HEK293T (cell line): ENCODE results near the gene AKIP1.
A peak's percentile ranks its signal among the peaks of the same experiment; 100 is the strongest.

ENCODE experiments used
- CTCF ChIA-PET: fragments of 350-600 bp; formaldehyde crosslinking; extraction: SDS; loops from one replicate; lab custom pipeline; 2021; ENCODE audit warnings: antibody characterized with exemption, inconsistent platforms; lab: Yijun Ruan, JAX
- POLR2A ChIA-PET: fragments of 350-600 bp; formaldehyde crosslinking; extraction: SDS; loops from one replicate; lab custom pipeline; 2020; ENCODE audit warnings: antibody characterized with exemption, inconsistent platforms; lab: Yijun Ruan, JAX
- DNase-seq: peaks from one replicate; pipeline ENCODE4 v3.0.0; 2012; ENCODE audit warnings: mixed read lengths; ENCODE audit errors: extremely low spot score
- ARNT ChIP-seq: fragments of 450-650 bp; IDR thresholded peaks from 2 replicates; pipeline ENCODE4 v1.6.1; 2017; ENCODE audit warnings: mild to moderate bottlenecking
- BHLHE40 ChIP-seq: fragments of 450-650 bp; IDR thresholded peaks from 2 replicates; pipeline ENCODE4 v1.6.1; 2016; ENCODE audit warnings: mild to moderate bottlenecking, moderate library complexity, borderline replicate concordance
- CTBP1 ChIP-seq: fragments of 450-650 bp; IDR thresholded peaks from 2 replicates; pipeline ENCODE4 v1.6.1; 2016; ENCODE audit warnings: borderline replicate concordance
- ELF4 ChIP-seq: fragments of 450-650 bp; IDR thresholded peaks from 2 replicates; pipeline ENCODE4 v1.6.1; 2017; ENCODE audit warnings: antibody characterized with exemption
- FOXA1 ChIP-seq: fragments of 450-650 bp; IDR thresholded peaks from 2 replicates; pipeline ENCODE4 v1.6.1; 2016; ENCODE audit warnings: mild to moderate bottlenecking
- FOXK2 ChIP-seq: fragments of 450-650 bp; IDR thresholded peaks from 2 replicates; pipeline ENCODE4 v1.6.1; 2016; ENCODE audit warnings: mild to moderate bottlenecking
- FOXM1 ChIP-seq: fragments of 450-650 bp; IDR thresholded peaks from 2 replicates; pipeline ENCODE4 v1.6.1; 2017; ENCODE audit warnings: mild to moderate bottlenecking, borderline replicate concordance
- HDGF ChIP-seq: fragments of 450-650 bp; IDR thresholded peaks from 2 replicates; pipeline ENCODE4 v1.6.1; 2017; ENCODE audit warnings: antibody characterized with exemption, borderline replicate concordance
- L3MBTL2 ChIP-seq: fragments of 450-650 bp; conservative IDR thresholded peaks from 2 replicates; pipeline ENCODE4 v1.6.1; 2016; ENCODE audit warnings: mild to moderate bottlenecking
- LEF1 ChIP-seq: fragments of 450-650 bp; IDR thresholded peaks from 2 replicates; pipeline ENCODE4 v1.6.1; 2017; ENCODE audit warnings: mild to moderate bottlenecking, borderline replicate concordance
- NFRKB ChIP-seq: fragments of 450-650 bp; IDR thresholded peaks from 2 replicates; pipeline ENCODE4 v1.6.1; 2016; ENCODE audit warnings: mild to moderate bottlenecking, moderate library complexity
- PKNOX1 ChIP-seq: fragments of 450-650 bp; IDR thresholded peaks from 2 replicates; pipeline ENCODE4 v1.6.1; 2016
- SP1 ChIP-seq: fragments of 450-650 bp; IDR thresholded peaks from 2 replicates; pipeline ENCODE4 v1.6.1; 2017
- SUZ12 ChIP-seq: fragments of 450-650 bp; IDR thresholded peaks from 2 replicates; pipeline ENCODE4 v1.6.1; 2016; ENCODE audit warnings: mild to moderate bottlenecking
- TARDBP ChIP-seq: fragments of 450-650 bp; IDR thresholded peaks from 2 replicates; pipeline ENCODE4 v1.6.1; 2016
- ZNF384 ChIP-seq: fragments of 450-650 bp; IDR thresholded peaks from 2 replicates; pipeline ENCODE4 v1.6.1; 2016

Gene AKIP1

GRCh38 chr11:8961401-8961800 lies 50.4 kb downstream of the AKIP1 start:
- TF ChIP-seq HDGF = no peak
- ChIA-PET POLR2A (no interaction called here), CTCF (no interaction called here)
- DNase-seq = no peak

- ChIA-PET CTCF (no interaction called here), POLR2A (interaction anchor here (1.1 to 1.8 kb wide), 3 partner anchors 55 to 281 kb away, joined by 3 to 4 read pairs (median 3); no protein-coding TSS in a partner anchor)
- DNase-seq = no peak
- TF ChIP-seq L3MBTL2 = no peak
- TF ChIP-seq ARNT = no peak
- TF ChIP-seq HDGF = no peak
- no peak for TF ChIP-seq FOXK2
- TF ChIP-seq FOXM1 = no peak
- TF ChIP-seq SP1 = no peak
- no peak for TF ChIP-seq TARDBP
- TF ChIP-seq ELF4 = no peak
- TF ChIP-seq NFRKB = no peak
- TF ChIP-seq ZNF384 = no peak
- no peak for TF ChIP-seq PKNOX1
Measured at GRCh38 chr11:8962841-8963240, 51.9 kb downstream of the AKIP1 start.

GRCh38 chr11:8963569-8964323 lies 52.8 kb downstream of the AKIP1 start:
- CTCF ChIA-PET = interaction anchor here (0.6 kb wide), 1 partner anchor 379 kb away, joined by 3 read pairs; no protein-coding TSS in a partner anchor
- POLR2A ChIA-PET = interaction anchor here (1.0 to 1.9 kb wide), 14 partner anchors 11 to 282 kb away, joined by 3 to 13 read pairs (median 4); partner anchors contain the start of gene AKIP1
- no peak for TF ChIP-seq FOXA1
- no peak for TF ChIP-seq SP1
- no peak for TF ChIP-seq PKNOX1
- no peak for TF ChIP-seq HDGF
- no peak for TF ChIP-seq ELF4
- no peak for TF ChIP-seq LEF1
- no peak for TF ChIP-seq L3MBTL2
- TF ChIP-seq NFRKB = no peak
- TF ChIP-seq BHLHE40 = no peak
- TF ChIP-seq TARDBP = no peak
- TF ChIP-seq FOXK2 = no peak
- TF ChIP-seq CTBP1 = no peak
- TF ChIP-seq ARNT = no peak
- no peak for TF ChIP-seq SUZ12
- TF ChIP-seq ZNF384 = no peak
- TF ChIP-seq FOXM1 = no peak
- peak; percentile 71 for DNase-seq

- CTCF ChIA-PET = interaction anchor here (0.5 to 0.6 kb wide), 2 partner anchors 19 to 173 kb away, joined by 3 read pairs; no protein-coding TSS in a partner anchor
Measured at GRCh38 chr11:8964324-8965320, 53.6 kb downstream of the AKIP1 start, which contains the start of gene TMEM9B. TSS of gene TMEM9B (minus strand) at chr11:8964442. CDS start at chr11:8964313, 129 bp downstream.

GRCh38 chr11:8967184-8967583 lies 56.2 kb downstream of the AKIP1 start:
- ChIA-PET POLR2A (no interaction called here), CTCF (no interaction called here)
- no peak for DNase-seq
- TF ChIP-seq BHLHE40 (no peak), PKNOX1 (no peak), SP1 (no peak), NFRKB (no peak), FOXK2 (no peak), CTBP1 (no peak), HDGF (no peak), ELF4 (no peak), LEF1 (no peak), SUZ12 (no peak), TARDBP (no peak)

More at GRCh38 chr11:8964324-8965320, 53.6 kb downstream of the AKIP1 start, which contains the start of gene TMEM9B:
- peak; percentile 81 for DNase-seq
- POLR2A ChIA-PET = interaction anchor here (0.6 to 1.9 kb wide), 26 partner anchors 8 to 283 kb away, joined by 3 to 13 read pairs (median 4); partner anchors contain the start of genes AKIP1 and NRIP3
- TF ChIP-seq FOXK2 = no peak
- TF ChIP-seq CTBP1 = peak; percentile 27; the same call in 1 of the 2 replicates
- peak; percentile 47; the same call in 1 of the 2 replicates for TF ChIP-seq ELF4
- TF ChIP-seq SUZ12 = no peak
- TF ChIP-seq HDGF = no peak
- no peak for TF ChIP-seq PKNOX1
- no peak; the same call in 1 of the 2 replicates for TF ChIP-seq L3MBTL2
- no peak for TF ChIP-seq LEF1
- TF ChIP-seq ZNF384 = no peak
